H1 (cell line): ENCODE measurements around the gene ARHGAP42. TPM values are rescaled to one million over a fixed set of nuclear protein-coding genes. Genes with fewer than 3 reads are reported as not detected.

Experiments
- CTCF ChIA-PET: fragments of 300-600 bp; sonication (Branson Sonifier 250); formaldehyde crosslinking; loops from one replicate; lab custom pipeline; 2021; ENCODE audit not compliant: partially characterized antibody; lab: Charles Lee
- POLR2A ChIA-PET: fragments of 300-600 bp; sonication (Branson Sonifier 250); formaldehyde crosslinking; loops from one replicate; lab custom pipeline; 2021; ENCODE audit warnings: inconsistent platforms; ENCODE audit not compliant: partially characterized antibody; lab: Charles Lee
- DNase-seq, 2 experiments: peaks; one replicate each; pipeline versions ENCODE4 v3.0.0 to v3.0.0-alpha.2; 2010 to 2022; ENCODE audit warnings: low spot score in 2 of 2, low read depth in 1 of 2, mixed read lengths in 1 of 2
- FAIRE-seq: peaks from 2 replicates; lab custom pipeline; 2011; peaks lifted over from hg19 to GRCh38; lab: Jason Lieb, UNC
- H2AFZ ChIP-seq: 2 replicates; pipeline ENCODE4 v1.8.1; 2012; ENCODE audit warnings: low read length, inconsistent platforms
- H2AK5ac ChIP-seq: 2 replicates; pipeline ENCODE4 v1.6.1; 2013; ENCODE audit warnings: low read depth, low read length
- H2BK120ac ChIP-seq: replicated peaks from 2 replicates; pipeline ENCODE3; 2013; ENCODE audit warnings: low read depth, low read length, inconsistent platforms
- H2BK12ac ChIP-seq: 2 replicates; pipeline ENCODE4 v1.6.1; 2013; ENCODE audit warnings: low read depth, low read length
- H2BK15ac ChIP-seq: 2 replicates; pipeline ENCODE4 v1.6.1; 2013; ENCODE audit warnings: low read length
- H2BK20ac ChIP-seq: 2 replicates; pipeline ENCODE4 v1.6.1; 2013; ENCODE audit warnings: low read length
- H2BK5ac ChIP-seq: 2 replicates; pipeline ENCODE4 v1.6.1; 2013; ENCODE audit warnings: low read depth, low read length
- H3K14ac ChIP-seq: 2 replicates; pipeline ENCODE4 v1.6.1; 2013; ENCODE audit warnings: inconsistent platforms; ENCODE audit not compliant: insufficient read length
- H3K18ac ChIP-seq: 2 replicates; pipeline ENCODE4 v1.6.1; 2013; ENCODE audit warnings: low read length; ENCODE audit errors: extremely low read depth
- H3K23ac ChIP-seq: 2 replicates; pipeline ENCODE4 v1.6.1; 2013; ENCODE audit warnings: inconsistent platforms; ENCODE audit not compliant: insufficient read length
- H3K23me2 ChIP-seq: 2 replicates; pipeline ENCODE4 v1.6.1; 2013; ENCODE audit warnings: low read depth, low read length
- H3K27ac ChIP-seq: 2 replicates; pipeline ENCODE4 v1.6.1; 2011; ENCODE audit warnings: low read depth, low read length, inconsistent platforms
- H3K27me3 ChIP-seq, 4 experiments: replicated peaks in 1 of 4; 1 replicate in 1 of 4; 2 replicates in 3 of 4; pipeline versions ENCODE4 v1.6.1 to v1.8.1; 2011 to 2013; ENCODE audit warnings: low read length in 3 of 4, mild to moderate bottlenecking in 3 of 4, inconsistent platforms in 2 of 4, mixed read lengths in 2 of 4, moderate library complexity in 1 of 4; ENCODE audit not compliant: control insufficient read depth in 3 of 4, insufficient read depth in 3 of 4; ENCODE audit errors: extremely low read depth in 1 of 4
- H3K36me3 ChIP-seq, 4 experiments: 2 replicates each; pipeline versions ENCODE4 v1.6.1 to v1.8.1; 2011 to 2013; ENCODE audit warnings: mild to moderate bottlenecking in 4 of 4, low read length in 3 of 4, moderate library complexity in 2 of 4, control low read depth in 1 of 4, inconsistent platforms in 1 of 4; ENCODE audit not compliant: insufficient read depth in 4 of 4, control insufficient read depth in 2 of 4
- H3K4ac ChIP-seq: replicated peaks from 2 replicates; pipeline ENCODE3; 2013; ENCODE audit warnings: low read length, low read depth, mixed read lengths, inconsistent platforms; ENCODE audit not compliant: insufficient read length
- H3K4me1 ChIP-seq, 4 experiments: replicated peaks in 1 of 4; 1 replicate in 1 of 4; 2 replicates in 3 of 4; pipeline versions ENCODE4 v1.6.1 to v1.8.1; 2011 to 2013; ENCODE audit warnings: low read length in 3 of 4, inconsistent platforms in 2 of 4, mixed read lengths in 1 of 4; ENCODE audit not compliant: insufficient read depth in 4 of 4, control insufficient read depth in 3 of 4
- H3K4me2 ChIP-seq, 2 experiments: 2 replicates each; pipeline versions ENCODE4 v1.6.1 to v1.8.1; 2011 to 2013; ENCODE audit warnings: low read depth in 2 of 2, low read length in 2 of 2, control low read depth in 1 of 2, inconsistent platforms in 1 of 2, mild to moderate bottlenecking in 1 of 2; ENCODE audit not compliant: insufficient read depth in 1 of 2
- H3K4me3 ChIP-seq, 4 experiments: fragments of 200-600, 300-600 bp in 1 of 4; sonication (generic), shearing (Covaris generic), sonication (Bioruptor Twin) in 1 of 4; 2 replicates each; pipeline versions ENCODE4 v1.5.1 to v1.8.1; 2011 to 2016; ENCODE audit warnings: low read length in 4 of 4, low read depth in 3 of 4, control low read depth in 2 of 4, inconsistent platforms in 2 of 4, mild to moderate bottlenecking in 2 of 4, mixed read lengths in 1 of 4, moderate library complexity in 1 of 4; ENCODE audit not compliant: insufficient read depth in 2 of 4; ENCODE audit errors: extremely low read depth in 1 of 4
- H3K56ac ChIP-seq: replicated peaks from 2 replicates; pipeline ENCODE3; 2013; ENCODE audit warnings: low read depth, mild to moderate bottlenecking, mixed read lengths, low read length, inconsistent platforms; ENCODE audit not compliant: insufficient read length
- H3K79me1 ChIP-seq: 2 replicates; pipeline ENCODE4 v1.6.1; 2013; ENCODE audit warnings: low read depth, low read length, control low read depth
- H3K79me2 ChIP-seq, 2 experiments: 2 replicates each; pipeline versions ENCODE4 v1.6.1 to v1.8.1; 2012 to 2013; ENCODE audit warnings: low read length in 2 of 2, mild to moderate bottlenecking in 2 of 2, inconsistent platforms in 1 of 2; ENCODE audit not compliant: insufficient read depth in 2 of 2, control insufficient read depth in 1 of 2
- H3K9ac ChIP-seq, 4 experiments: replicated peaks in 1 of 4; 1 replicate in 1 of 4; 2 replicates in 3 of 4; pipeline versions ENCODE4 v1.6.1 to v1.8.1; 2011 to 2013; ENCODE audit warnings: low read depth in 3 of 4, low read length in 3 of 4, control low read depth in 2 of 4, mild to moderate bottlenecking in 2 of 4, moderate library complexity in 2 of 4, inconsistent platforms in 1 of 4; ENCODE audit errors: extremely low read depth in 1 of 4
- H3K9me3 ChIP-seq, 2 experiments: 2 replicates each; pipeline versions ENCODE4 v1.6.1 to v1.8.1; 2012 to 2013; ENCODE audit warnings: mild to moderate bottlenecking in 2 of 2, moderate library complexity in 2 of 2, control low read depth in 1 of 2, inconsistent platforms in 1 of 2, low read depth in 1 of 2, low read length in 1 of 2, mixed read lengths in 1 of 2; ENCODE audit not compliant: insufficient read depth in 2 of 2
- H4K20me1 ChIP-seq, 2 experiments: replicated peaks in 1 of 2; 2 replicates each; pipeline versions ENCODE3 to v1.8.1; 2011 to 2013; ENCODE audit warnings: inconsistent platforms in 2 of 2, low read length in 2 of 2, mild to moderate bottlenecking in 1 of 2; ENCODE audit not compliant: insufficient read depth in 2 of 2, control insufficient read depth in 1 of 2
- H4K5ac ChIP-seq: 2 replicates; pipeline ENCODE4 v1.6.1; 2013; ENCODE audit warnings: low read length, low read depth, mixed read lengths, inconsistent platforms; ENCODE audit not compliant: insufficient read length
- H4K8ac ChIP-seq: 2 replicates; pipeline ENCODE4 v1.8.0; 2013; ENCODE audit warnings: mild to moderate bottlenecking, moderate library complexity, low read length, inconsistent platforms; ENCODE audit not compliant: insufficient read depth; ENCODE audit errors: extremely low read depth
- H4K91ac ChIP-seq: replicated peaks from 2 replicates; pipeline ENCODE3; 2013; ENCODE audit warnings: low read length, mixed read lengths, inconsistent platforms; ENCODE audit not compliant: insufficient read length
- GTF2F1 ChIP-seq: IDR thresholded peaks from 2 replicates; pipeline ENCODE4 v1.6.1; 2012; ENCODE audit warnings: low read depth, low read length, improper control_type of control experiment, borderline replicate concordance
- TEAD4 ChIP-seq: IDR thresholded peaks from 2 replicates; pipeline ENCODE4 v1.6.1; 2012; ENCODE audit warnings: low read depth, low read length, inconsistent platforms, mixed read lengths
- WGBS, 2 experiments: shearing (Covaris generic) in 1 of 2; methylation state at CpG; one replicate each; pipeline versions ENCODE4 v1.1.6 to v1.1.7; 2013 to 2015; ENCODE audit warnings: low lambda C conversion rate in 2 of 2, mixed read lengths in 2 of 2, inconsistent platforms in 1 of 2, low coverage in 1 of 2, missing lambda C conversion rate in 1 of 2; ENCODE audit not compliant: insufficient replicate concordance in 2 of 2, insufficient coverage in 1 of 2, insufficient read length in 1 of 2; ENCODE audit errors: extremely low coverage in 1 of 2, missing lambda C conversion rate in 1 of 2; 5-methylcytosine and 5-hydroxymethylcytosine counted together
- polyA plus RNA-seq, 7 experiments: library from polyadenylated mRNA; depleted of rRNA in 3 of 7; stranded (reverse) in 5 of 7; unstranded in 2 of 7; fragments of >200 nt in 5 of 7; fragments of 200-250 nt in 2 of 7; gene quantifications; 1 replicate in 5 of 7; 2 replicates in 1 of 7; 4 replicates in 1 of 7; pipeline versions ENCODE4 v1.2.1 to v1.2.3, GENCODE V29; 2011 to 2013; ENCODE audit warnings: missing spikeins in 2 of 7, mixed read lengths in 2 of 7
- total RNA-seq: library from RNA; stranded (reverse); fragmentation: NEBNext Ultra II Directional; extraction: Animal tissue kit (Norgen Biotek cat#: 25700); gene quantifications from 2 replicates; pipeline ENCODE4 v1.2.1, GENCODE V29; 2021

ARHGAP42 gene
- total and polyA plus RNA-seq, 2 of the 8 experiments (the other 6 are each of a cell fraction or from before 2014, with no cell fraction given) = 22.2 to 33.5 TPM

DNA sequence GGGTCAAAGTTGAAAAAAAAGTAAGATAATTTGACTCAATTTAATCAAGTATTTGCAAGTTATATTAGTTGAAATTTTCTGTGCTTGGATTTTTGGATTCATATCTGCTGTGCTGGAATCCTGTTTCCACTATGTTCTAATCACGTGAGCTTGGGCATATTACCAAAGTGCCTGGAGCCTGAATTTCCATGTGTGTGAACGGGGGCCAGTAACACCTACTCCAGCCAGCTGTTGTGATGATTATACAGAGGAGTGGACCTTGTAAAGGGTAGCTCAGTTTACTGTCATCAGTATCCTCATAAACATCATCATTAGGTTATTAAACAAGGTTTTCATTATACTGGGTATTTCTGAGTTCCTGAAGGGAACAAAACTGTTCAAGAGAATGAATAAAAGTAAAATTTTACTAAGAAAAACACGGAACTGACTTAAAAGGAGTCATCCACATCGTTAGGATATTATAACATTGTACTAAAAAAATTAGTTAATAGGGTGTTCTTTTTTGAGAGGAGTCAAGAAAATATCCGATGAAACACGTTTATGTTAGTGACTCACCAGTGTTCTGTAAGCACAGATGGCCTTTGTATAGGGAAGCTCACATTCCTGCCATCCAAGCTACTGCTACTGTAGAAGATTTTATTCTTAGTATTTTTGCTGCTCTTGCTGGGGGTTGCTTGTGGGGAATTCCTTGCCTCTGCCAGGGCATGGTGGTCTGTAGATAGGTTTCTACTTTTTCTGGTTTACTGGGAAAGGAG lies 144.1 kb downstream of the ARHGAP42 start:
- H3K14ac ChIP-seq = no peak overlapping the region
- no peak overlapping the region for H2BK15ac ChIP-seq
- H3K4me2 ChIP-seq = no peak overlapping the region
- TF ChIP-seq TEAD4 (0 out of 2 replicates have a peak, but pooled peaks have one; percentile 29), GTF2F1 (no peak)
- CTCF ChIA-PET = interaction anchor here (0.6 to 2.8 kb wide), 10 partner anchors 9 to 201 kb away, joined by 3 to 13 read pairs (median 3); no protein-coding TSS in a partner anchor
- peaks cover 4 to 25% (median 12%) of the 10 kb centered on the region in 4 experiments; a peak in 6 of 7 replicates for H3K4me1 ChIP-seq
- H3K27ac ChIP-seq = no peak overlapping the region
- no peak overlapping the region for H3K23ac ChIP-seq
- H3K9me3 ChIP-seq = no peaks in the 10 kb centered on the region
- no peak overlapping the region for H3K56ac ChIP-seq
- no peaks in the 10 kb centered on the region for H4K20me1 ChIP-seq
- FAIRE-seq (no peak), DNase-seq (no peak)
- no peak overlapping the region for H2AK5ac ChIP-seq
- 66% methylated on average over 6 of the region's 6 CpGs; no CpG with 5 or more reads in 1 of the 2 experiments for WGBS, 2 experiments
- H4K8ac ChIP-seq = no peak overlapping the region
- no peaks in the 10 kb centered on the region; the same call in 1 of the 2 replicates for H3K79me1 ChIP-seq
- no peak overlapping the region for H3K9ac ChIP-seq
- H2BK12ac ChIP-seq = no peak overlapping the region
- H2BK20ac ChIP-seq = no peak overlapping the region
- no peak overlapping the region for H3K18ac ChIP-seq
- no peaks in the 10 kb centered on the region for H3K27me3 ChIP-seq
- no peak overlapping the region for H4K5ac ChIP-seq
- no peak overlapping the region for H3K4ac ChIP-seq
- H3K4me3 ChIP-seq = no peak overlapping the region
- H3K36me3 ChIP-seq = no peaks in the 10 kb centered on the region
- no peak overlapping the region for H2BK5ac ChIP-seq
- H2BK120ac ChIP-seq = no peak overlapping the region
- H2AFZ ChIP-seq = no peak overlapping the region
- H3K23me2 ChIP-seq = no peaks in the 10 kb centered on the region
- H4K91ac ChIP-seq = no peak overlapping the region
- POLR2A ChIA-PET = interaction anchor here (1.1 kb wide), 1 partner anchor 28 kb away, joined by 3 read pairs; no protein-coding TSS in a partner anchor
- peaks cover 0 to 40% of the 10 kb centered on the region in 2 experiments; a peak in 2 of 4 replicates for H3K79me2 ChIP-seq
